Heart right ventricle (tissue), 16 donors: ENCODE results near the gene HNRNPH3. TPM values are rescaled to one million over a fixed set of nuclear protein-coding genes. Genes with fewer than 3 reads are reported as not detected.

Experiments used
- ATAC-seq, 8 donors: fragments of 200-7000 bp; cut with Tn5 transposase; one replicate each; pipeline ENCODE4 v1.9.1; 2020; ENCODE audit warnings: mild to moderate bottlenecking in 8 of 8, moderate library complexity in 8 of 8, moderate number of reproducible peaks in 1 of 8
- DNase-seq, 2 donors: peaks; one replicate each; pipeline ENCODE4 v3.0.0-alpha.2; 2020
- H3K27ac ChIP-seq, 10 donors: fragments of 200-600 bp; sonication (generic) in 2 of 10; one replicate each; pipeline versions ENCODE4 v1.5.0 to v1.8.0; 2020 to 2022; ENCODE audit warnings: mild to moderate bottlenecking in 3 of 10
- H3K27me3 ChIP-seq, 7 donors: fragments of 200-600 bp; one replicate each; pipeline ENCODE4 v1.8.0; 2021 to 2022; ENCODE audit warnings: mild to moderate bottlenecking in 2 of 7
- H3K36me3 ChIP-seq, 9 donors: fragments of 200-600 bp; sonication (generic) in 1 of 9; one replicate each; pipeline versions ENCODE4 v1.5.0 to v1.8.0; 2020 to 2022; ENCODE audit warnings: mild to moderate bottlenecking in 2 of 9
- H3K4me1 ChIP-seq, 9 donors: fragments of 200-600 bp; sonication (generic) in 1 of 9; one replicate each; pipeline versions ENCODE4 v1.5.0 to v1.8.0; 2020 to 2022; ENCODE audit warnings: mild to moderate bottlenecking in 4 of 9
- H3K4me3 ChIP-seq, 10 donors: fragments of 200-600 bp; sonication (generic) in 2 of 10; one replicate each; pipeline versions ENCODE4 v1.5.0 to v1.8.0; 2020 to 2022; ENCODE audit warnings: mild to moderate bottlenecking in 7 of 10, moderate library complexity in 2 of 10
- H3K9me3 ChIP-seq, 11 donors: fragments of 200-600 bp in 10 of 11; sonication (generic) in 2 of 11; one replicate each; pipeline versions ENCODE4 v1.5.0 to v1.8.0; 2013 to 2022; ENCODE audit warnings: mild to moderate bottlenecking in 2 of 11, control low read depth in 1 of 11, moderate library complexity in 1 of 11
- CTCF ChIP-seq, 9 donors: fragments of 200-600 bp; sonication (generic) in 2 of 9; IDR thresholded peaks; one replicate each; pipeline versions ENCODE4 v1.5.0 to v1.8.0; 2021 to 2022; ENCODE audit warnings: antibody characterized with exemption in 9 of 9, mild to moderate bottlenecking in 5 of 9, moderate library complexity in 1 of 9
- WGBS, 2 donors: extraction: QIAGEN DNeasy Blood & Tissue Kit; methylation state at CpG; one replicate each; pipeline ENCODE4 v1.1.7; 2013; ENCODE audit warnings: inconsistent platforms in 1 of 2; 5-methylcytosine and 5-hydroxymethylcytosine counted together
- intact Hi-C, 10 donors: fragments of 100-400 bp; cut with DNase I; formaldehyde crosslinking; loops; one replicate each; pipeline versions ENCODE4 v1.11.1 to v1.14.2; 2022
- polyA plus RNA-seq, 2 donors: library from polyadenylated mRNA; stranded (reverse); fragments of 200-250 nt; gene quantifications; one replicate each; pipeline ENCODE4 v1.2.3, GENCODE V29; 2013
- total RNA-seq, 10 donors: library from RNA; stranded (reverse); fragmentation: NEBNext Ultra II Directional in 3 of 10; extraction: Animal tissue kit (Norgen Biotek cat#: 25700) in 3 of 10; gene quantifications; one replicate each; pipeline versions ENCODE4 v1.2.1 to v1.2.4, GENCODE V29; 2021 to 2023
- donor health status: Arrhythmogenic right ventricular cardiomyopathy.
- donor health status: ischemic (EF 13 %, LVEDD 7.1; RV severe dilation, severe dysfunction).
- donor health status: healthy with polysubstance abuse.
- donor health status: DM: no; HTN: yes; CAD: no.
- donor health status: DM: no; HTN: no; CAD: no.
- donor health status: ischemic (EF 25% LVEDD 6.9; RV normal size, moderate dysfunction).
- donor health status: ischemic (EF 25% LVEDD 5.7; RV mildly dilated, moderate dysfunction).
- donor health status: healthy.
- donor health status: DM: yes; HTN: yes; CAD: no.
- donor health status: Ischemic cardiomyopathy.
- donor health status: ischemic (EF 35%, LVEDD 5.7; RV mildly dilated, moderate dysfunction).
- donor health status: nonischemic (EF 11% LVEDD 7.7; RV severe dilation, severe dysfunction).
- donor health status: DM: yes; HTN: yes; CAD: no.
- donor health status: PGD.
- donor health status: ischemic (EF 29% LVEDD 5.4; RV normal size, mild dysfunction).
- donor health status: nonischemic (EF 23%, LVEDD 6.1; RV moderate dilation, normal function).

The HNRNPH3 gene
- total and polyA plus RNA-seq, 12 donors = 81.8 to 146 (median 105) TPM

GRCh38 chr10:68334672-68335467 lies 3.0 kb downstream of the HNRNPH3 start:
- DNase-seq (no peak), ATAC-seq (no peak)
- Histone ChIP-seq H3K4me3 (peak overlapping the region in 9 of 10 donors; percentile 8 to 96 (median 88)), H3K9me3 (no peaks in the 10 kb centered on the region), H3K27ac (peak overlapping the region in 5 of 10 donors; percentile 0 to 99 (median 27)), H3K27me3 (no peaks in the 10 kb centered on the region), H3K4me1 (peaks cover 0 to 70% (median 59%) of the 10 kb centered on the region in 9 donors), H3K36me3 (peaks cover 0 to 27% (median 17%) of the 10 kb centered on the region in 9 donors)
- intact Hi-C loops = loop anchor here in 4 of 10 donors (5.0 to 10.0 kb wide), 4 partner anchors 260 to 450 kb away; partner anchors contain the start of genes HERC4 (in 2 of the 4), SIRT1 (in 2 of the 4) and CCAR1 (in 1 of the 4)
- 6 to 7% methylated on average over 8 of the region's 8 CpGs for WGBS, 2 donors
- TF ChIP-seq CTCF (IDR thresholded peaks at IDR 0.05) = no peak

GRCh38 chr10:68336754-68337351 lies 5.0 kb downstream of the HNRNPH3 start:
- peak overlapping the region in 2 of 10 donors; percentile 87 to 88 for H3K4me3 ChIP-seq
- ATAC-seq (no peak), DNase-seq (no peak)
- no peaks in the 10 kb centered on the region for H3K27me3 ChIP-seq
- H3K27ac ChIP-seq = no peak overlapping the region
- whole genome bisulfite sequencing, 2 donors = 67 to 68% methylated on average over 7 of the region's 7 CpGs
- peaks cover 0 to 69% (median 55%) of the 10 kb centered on the region in 9 donors for H3K4me1 ChIP-seq
- intact Hi-C loops = loop anchor here in 4 of 10 donors (10.0 kb wide), 3 partner anchors 262 to 452 kb away; partner anchors contain the start of genes HERC4 (in 2 of the 4), SIRT1 (in 2 of the 4) and CCAR1 (in 1 of the 4)
- peaks cover 0 to 47% (median 37%) of the 10 kb centered on the region in 9 donors for H3K36me3 ChIP-seq
- no peaks in the 10 kb centered on the region for H3K9me3 ChIP-seq
- no peak for TF ChIP-seq CTCF (IDR thresholded peaks at IDR 0.05)

GRCh38 chr10:68340358-68341080 lies 8.7 kb downstream of the HNRNPH3 start:
- no peak for ATAC-seq
- Histone ChIP-seq H3K9me3 (no peaks in the 10 kb centered on the region), H3K27me3 (no peaks in the 10 kb centered on the region), H3K36me3 (peaks cover 0 to 83% (median 69%) of the 10 kb centered on the region in 9 donors), H3K4me3 (no peak overlapping the region), H3K27ac (no peak overlapping the region), H3K4me1 (peaks cover 0 to 47% (median 33%) of the 10 kb centered on the region in 9 donors)
- intact Hi-C loops = loop anchor here in 1 of 10 donors (10.0 kb wide), 1 partner anchor 424 kb away; no protein-coding TSS in a partner anchor
- no peak for TF ChIP-seq CTCF (IDR thresholded peaks at IDR 0.05)
- no peak for DNase-seq
- 92 to 94% methylated on average over 8 of the region's 8 CpGs for WGBS, 2 donors
